Stimulated activated CD4-positive, alpha-beta T cell treated with anti-CD3 and anti-CD28 coated beads, TNF-alpha, amount 100 ng/mL, for 24 hours (primary cell): ENCODE measurements around the gene SHC4.
A peak's percentile ranks its signal among the peaks of the same experiment; 100 is the strongest.
"Not testable (repeated sequence)": the region's sequence is repeated elsewhere in the genome, so short reads cannot be mapped to it uniquely, and the experiment has no call there.

ENCODE experiments used
- DNase-seq, 3 experiments: peaks; one replicate each; pipeline ENCODE4 v3.0.0-alpha.2; 2020; ENCODE audit warnings: low read depth in 3 of 3

SHC4 gene

DNA sequence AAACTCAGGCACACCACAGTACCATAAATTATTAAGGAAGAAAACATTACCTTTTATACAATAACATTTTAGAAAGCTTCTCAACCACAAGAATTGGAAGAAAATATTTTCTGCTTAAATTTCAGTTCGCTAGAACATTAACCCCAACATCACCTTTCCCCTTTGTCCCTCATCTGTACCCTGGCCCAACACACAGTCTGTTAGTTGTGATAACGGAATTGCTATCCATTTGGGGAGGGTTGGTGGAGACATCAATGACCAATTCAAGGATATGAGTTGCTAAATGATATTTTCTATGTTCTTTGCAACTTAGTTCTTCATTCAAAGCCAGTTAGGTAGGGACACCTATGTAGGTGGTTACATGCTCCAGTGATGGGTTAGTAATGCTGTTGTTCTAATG is 80.0 kb downstream of the SHC4 start:
- no peak for DNase-seq

DNA sequence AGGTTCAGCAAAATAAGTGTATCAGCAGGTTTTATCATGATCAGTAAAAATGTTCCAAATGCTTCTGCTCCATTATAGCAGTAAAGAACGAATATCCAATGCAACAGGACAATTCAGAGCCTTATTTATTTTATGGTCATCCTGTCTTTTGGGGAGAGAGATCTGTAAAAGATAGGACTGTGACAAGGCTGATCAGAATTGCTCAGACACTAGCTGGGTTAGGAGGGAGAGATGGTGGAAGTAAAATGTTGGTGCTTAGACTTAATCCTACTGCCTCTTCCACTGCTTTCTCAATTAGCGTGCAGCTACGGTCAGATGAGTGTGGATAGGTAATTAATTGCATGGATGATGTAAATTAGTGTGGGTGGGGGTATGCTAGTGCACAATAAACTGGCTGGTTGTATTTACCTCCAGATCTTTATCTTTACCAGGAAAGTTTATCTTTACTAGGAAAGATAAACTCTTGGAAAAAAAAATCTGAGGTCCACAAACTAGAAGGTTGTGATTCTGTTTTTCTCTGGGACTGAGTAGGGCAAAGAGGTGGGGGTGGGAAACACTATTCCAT is 83.6 kb downstream of the SHC4 start:
- DNase-seq: no peak

DNA sequence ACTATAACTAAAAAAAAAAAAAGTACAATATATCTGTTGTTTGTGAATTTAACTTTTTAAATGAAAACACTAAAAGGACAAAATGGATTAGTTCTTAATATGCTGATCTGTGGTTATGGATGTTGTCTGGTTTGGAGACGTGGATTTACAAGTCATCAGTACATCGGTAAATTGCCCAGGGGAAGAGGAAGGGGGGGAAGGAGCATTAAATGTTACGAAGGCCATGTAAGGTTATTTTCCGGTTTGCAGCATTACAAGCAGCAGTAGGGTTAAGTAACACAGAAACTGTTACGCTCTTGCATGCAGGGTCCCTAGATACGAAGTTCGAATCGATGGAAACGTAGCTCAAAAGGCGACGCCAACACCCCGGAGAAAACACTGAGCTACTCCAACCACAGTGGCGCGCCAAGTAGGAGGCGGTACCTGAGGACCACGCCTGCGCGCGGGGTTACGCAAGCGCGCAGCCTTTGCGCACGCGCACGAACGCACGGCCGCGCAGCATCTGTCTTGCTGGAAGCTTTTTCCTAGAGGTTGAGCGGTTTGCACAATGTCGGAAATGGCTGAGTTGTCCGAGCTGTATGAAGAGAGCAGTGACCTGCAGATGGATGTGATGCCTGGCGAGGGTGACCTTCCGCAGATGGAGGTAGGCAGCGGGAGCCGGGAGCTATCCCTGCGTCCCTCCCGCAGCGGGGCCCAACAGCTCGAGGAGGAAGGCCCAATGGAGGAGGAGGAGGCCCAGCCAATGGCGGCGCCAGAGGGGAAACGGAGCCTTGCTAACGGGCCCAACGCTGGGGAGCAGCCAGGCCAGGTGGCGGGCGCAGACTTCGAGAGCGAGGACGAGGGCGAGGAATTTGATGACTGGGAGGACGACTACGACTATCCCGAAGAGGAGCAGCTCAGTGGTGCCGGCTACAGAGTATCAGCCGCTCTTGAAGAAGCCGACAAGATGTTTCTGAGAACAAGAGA is 85.8 kb downstream of the SHC4 start, which contains the start of gene EID1:
EID1 (plus strand) TSS at position 505 of the 966 bp plus-strand sequence; CDS start at position 548, 43 bp downstream.
- peak; percentile 81 to 92 (median 88) for DNase-seq

DNA sequence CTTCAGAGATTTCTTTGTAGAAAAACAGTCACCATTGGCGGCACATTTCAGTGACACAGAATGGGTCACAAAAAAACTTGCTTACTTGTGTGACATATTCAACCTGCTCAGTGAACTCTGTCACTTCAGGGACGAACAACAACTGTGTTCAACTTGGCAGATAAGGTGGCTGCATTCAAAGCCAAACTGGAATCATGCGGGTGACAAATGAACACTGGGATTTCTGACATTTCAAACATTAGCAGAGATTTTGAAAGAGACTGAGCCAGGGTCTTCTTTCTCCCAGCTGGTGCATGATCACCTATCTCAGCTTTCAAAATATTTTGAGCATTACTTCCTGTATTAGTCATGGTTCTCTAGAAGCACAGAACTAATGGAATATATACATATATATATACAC is 87.7 kb downstream of the SHC4 start:
- no peak for DNase-seq

DNA sequence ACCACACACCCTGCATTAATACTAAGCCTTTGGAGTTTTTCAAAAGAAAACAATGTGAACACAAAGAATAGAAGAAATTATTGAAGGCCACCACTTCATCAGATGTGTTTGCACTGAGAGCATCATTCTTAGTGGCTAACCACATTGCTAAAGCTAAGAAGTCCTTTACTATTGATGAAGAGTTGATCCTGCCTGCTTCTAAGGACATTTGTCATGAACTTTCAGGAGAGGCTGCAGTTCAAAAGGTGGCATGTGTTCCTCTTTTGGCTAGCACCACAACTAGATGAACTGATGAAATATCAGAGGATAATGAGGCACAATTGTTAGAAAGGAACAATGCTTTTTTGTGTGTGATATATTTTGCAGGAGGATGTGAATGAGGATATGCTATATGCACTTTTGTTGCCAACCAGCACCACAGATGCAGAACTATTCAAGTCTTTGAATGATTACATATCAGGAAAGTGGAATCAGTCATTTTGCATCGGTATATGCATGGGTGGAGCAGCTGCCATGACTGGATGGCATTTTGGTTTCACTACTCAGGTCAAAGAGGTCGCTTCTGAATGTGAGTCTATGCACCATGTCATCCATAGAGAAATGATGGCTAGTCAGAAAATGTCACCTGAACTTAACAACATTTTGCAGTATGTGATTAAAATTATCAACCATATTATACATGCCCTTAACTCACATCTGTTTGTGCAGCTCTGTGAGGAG is 88.3 kb downstream of the SHC4 start:
- no peak for DNase-seq

DNA sequence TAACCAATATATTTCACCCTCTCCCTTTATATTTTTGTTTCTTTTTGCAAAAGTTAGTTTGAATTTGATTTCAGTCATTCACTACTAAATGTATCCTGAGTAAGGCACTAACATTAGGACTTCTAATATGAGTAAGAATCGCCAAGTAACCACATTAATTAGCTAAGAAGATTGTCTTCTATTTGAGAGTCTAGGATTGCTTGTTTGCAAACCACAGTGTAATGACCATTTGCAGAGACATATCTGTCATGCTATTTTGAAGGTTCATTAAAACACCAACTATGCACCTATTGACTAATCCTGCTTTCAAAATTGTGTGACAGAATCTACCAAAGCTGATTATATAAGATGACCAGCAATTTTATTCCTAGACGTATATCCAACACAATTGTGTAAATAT is 91.1 kb downstream of the SHC4 start:
- no peak for DNase-seq

DNA sequence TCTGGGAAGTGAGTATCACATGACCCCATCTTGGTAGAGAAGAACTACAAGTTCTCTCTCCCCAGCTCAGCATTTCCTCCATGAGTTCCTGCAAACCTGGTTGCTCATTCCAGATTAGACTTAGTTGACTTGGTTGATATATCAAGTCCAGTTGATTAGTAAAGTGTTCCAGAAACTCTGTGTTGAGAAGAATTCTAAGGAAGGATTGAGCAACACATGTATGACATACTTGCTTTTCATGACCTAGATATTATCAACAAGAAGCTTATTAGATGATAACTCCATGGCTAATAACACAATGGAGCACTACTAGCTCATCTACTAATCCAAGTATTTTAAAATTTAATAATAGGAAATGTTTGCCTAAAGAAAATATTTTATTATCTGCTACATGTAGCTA is 92.2 kb downstream of the SHC4 start:
- no peak for DNase-seq

DNA sequence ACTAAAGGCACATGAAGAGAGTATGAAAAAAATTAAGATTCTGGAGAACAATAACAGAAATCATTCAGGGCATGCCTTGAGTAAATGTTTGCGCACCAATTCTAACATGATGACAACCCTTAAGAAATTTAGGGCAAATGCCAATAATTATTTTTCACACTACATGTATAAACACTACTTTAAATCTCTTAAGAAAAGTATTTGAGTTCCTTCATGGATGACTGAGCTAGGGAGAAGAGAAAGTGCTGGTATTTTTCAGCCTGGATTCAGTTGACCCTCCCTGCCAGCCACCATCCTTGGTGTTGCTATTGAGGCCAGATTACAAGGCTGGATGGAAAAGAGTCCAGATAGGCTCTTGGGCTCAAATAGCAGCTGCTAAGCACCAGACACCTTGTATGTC is 93.8 kb downstream of the SHC4 start:
- no peak for DNase-seq

DNA sequence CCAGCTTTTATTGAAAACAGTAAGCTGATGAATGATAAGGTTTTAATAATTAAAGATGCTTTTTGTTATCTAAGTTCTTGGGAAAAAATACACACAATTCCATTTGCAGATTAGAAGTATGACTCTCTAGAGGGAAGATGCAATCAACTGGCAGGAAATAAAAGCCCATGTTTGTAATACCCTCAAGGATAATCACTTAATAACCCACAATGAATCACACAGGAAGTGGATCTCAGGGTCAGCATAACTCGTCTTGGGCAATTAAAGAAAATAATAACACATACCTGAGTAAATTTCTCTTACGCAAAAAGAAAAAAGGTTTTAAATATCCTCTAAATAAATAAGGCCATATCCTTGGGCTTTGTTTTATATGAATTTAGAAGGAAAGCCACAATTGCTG is 95.2 kb downstream of the SHC4 start:
- DNase-seq: no peak

DNA sequence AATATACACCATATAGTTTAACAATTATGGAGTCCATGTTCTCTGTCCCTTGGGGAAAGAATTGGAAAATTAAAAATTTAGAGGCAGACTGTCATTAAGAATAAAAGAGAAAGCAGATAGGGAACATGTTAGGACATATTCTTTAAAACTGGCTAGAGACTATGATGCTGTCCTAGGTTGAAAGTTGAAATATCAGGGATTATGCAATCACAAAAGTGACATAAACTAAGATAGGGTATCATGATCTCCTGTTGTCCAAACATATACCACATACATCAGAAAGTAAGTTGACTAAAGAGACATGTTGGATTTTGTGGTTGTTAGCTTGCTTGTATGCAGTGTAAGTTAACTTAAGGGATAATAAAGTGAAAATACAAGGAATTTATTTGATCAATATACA is 95.7 kb downstream of the SHC4 start:
- DNase-seq: no peak

DNA sequence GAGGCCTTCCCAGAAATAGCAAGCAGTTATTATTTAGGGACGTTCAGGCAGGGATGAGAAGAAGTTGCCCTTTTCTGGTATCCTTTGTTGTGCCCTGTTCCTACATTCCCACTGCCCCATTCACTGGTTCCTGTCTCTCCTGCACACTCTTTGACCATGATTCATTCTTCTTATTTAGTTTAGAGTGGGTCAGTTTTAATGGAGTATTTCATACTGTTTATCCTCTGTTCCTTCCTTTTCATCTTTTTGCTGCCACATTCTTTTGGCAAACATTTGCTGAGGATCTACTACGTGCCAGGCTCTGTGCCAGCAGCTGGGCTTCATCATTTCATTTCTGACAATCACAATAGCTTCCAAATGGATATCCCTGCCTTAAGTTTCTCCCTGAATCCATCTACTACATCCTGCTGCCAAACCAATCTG is 97.6 kb downstream of the SHC4 start:
- no peak for DNase-seq

DNA sequence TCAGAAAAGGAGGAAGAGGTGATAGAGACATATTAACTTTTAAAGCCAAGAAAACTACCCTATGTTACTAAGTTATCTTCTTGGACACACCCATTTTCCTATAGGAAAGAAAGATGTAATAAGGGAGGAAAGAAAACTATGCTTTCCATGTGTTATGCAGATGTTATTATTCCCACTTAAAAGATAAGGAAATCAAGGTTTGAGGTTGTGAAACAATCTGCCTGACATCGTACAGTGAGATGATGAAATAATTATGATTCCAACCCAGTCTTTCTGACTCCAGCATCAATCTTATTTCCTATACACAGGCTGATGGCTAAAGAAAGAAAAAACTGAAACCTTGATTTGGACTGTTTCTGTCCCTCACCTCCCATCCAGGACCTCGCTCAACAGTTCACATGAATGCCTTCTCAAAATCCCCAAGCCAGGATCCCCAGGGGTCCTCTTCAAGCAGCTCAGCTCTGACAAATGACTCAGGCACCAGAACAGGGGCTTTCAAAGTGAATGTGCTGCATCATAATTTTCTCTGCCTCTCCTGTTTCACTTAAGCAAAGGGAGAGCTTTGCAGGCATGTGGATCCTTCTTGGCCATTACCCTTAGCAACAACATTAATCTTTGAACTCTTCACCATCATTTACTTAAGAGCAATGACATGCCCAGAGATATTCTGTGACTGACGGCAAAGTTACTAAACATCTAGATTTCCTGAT is 98.2 kb downstream of the SHC4 start:
- DNase-seq: no peak

DNA sequence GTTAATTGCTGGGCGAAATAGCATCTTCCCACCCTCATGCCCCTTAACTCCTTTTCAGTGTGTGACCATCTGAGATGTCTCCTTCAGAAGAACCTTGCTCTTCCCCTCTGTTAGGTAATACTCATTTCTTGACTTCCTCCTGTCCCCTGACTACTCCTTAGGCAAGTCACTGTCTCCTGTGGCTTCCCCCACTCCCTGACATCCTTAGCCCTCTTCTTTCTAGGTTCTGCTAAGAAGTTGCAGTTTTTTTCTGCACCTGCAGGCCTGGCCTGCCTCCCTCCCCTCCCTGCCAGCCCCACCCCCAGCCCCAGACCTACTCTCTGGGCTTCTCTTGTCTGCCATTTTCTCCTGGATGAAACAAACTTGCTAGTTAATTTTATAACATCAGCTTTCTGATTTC is 101.0 kb downstream of the SHC4 start:
- no peak for DNase-seq

DNA sequence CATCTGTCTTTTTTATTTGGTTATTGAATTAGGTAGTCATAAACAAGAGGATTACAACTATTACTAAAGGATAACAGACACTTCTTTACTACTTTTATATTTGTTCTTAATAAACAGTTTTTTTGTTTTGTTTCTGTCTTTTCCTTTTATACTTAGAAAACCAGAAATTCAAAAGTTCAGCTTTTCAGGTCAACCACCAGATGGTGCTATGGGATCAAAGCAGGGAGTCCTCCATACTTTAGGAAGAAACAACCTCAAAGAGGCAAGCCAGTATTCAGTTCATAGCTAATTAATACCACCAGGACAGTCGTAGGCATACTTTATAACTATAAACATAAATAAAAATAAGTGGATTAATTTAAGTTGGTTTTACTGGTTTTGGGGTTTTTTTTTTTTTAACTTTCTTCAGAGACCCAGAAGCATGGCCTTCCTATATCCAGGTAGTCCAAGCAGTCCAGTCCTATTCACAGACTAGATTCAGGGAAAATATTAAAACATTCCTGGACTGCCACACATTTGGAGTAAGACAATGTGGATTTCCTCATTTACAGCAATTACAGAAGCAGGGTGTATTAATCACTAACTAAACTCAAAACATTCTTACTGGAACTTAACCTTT is 101.8 kb downstream of the SHC4 start:
- DNase-seq: peak in 2 of 3 experiments; percentile 3 to 29

DNA sequence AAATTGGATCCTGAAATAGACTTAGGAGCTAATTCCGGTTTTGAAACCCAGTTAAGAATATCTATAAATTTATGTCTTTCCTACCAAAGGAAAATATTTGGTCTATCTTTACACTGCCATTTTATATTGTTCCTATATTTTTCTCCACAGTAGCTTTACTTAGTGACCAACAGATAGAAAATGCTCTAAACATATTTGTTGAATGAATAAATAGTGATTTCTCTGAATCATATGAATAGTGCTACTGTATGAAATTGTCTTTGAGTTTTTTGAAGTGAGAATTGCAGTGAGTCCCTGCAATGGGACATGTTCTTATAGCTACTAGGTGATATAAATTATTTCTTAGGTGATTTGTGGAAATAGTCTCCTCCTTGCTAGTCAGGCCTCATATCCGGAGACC is 104.3 kb downstream of the SHC4 start:
- DNase-seq: no peak

DNA sequence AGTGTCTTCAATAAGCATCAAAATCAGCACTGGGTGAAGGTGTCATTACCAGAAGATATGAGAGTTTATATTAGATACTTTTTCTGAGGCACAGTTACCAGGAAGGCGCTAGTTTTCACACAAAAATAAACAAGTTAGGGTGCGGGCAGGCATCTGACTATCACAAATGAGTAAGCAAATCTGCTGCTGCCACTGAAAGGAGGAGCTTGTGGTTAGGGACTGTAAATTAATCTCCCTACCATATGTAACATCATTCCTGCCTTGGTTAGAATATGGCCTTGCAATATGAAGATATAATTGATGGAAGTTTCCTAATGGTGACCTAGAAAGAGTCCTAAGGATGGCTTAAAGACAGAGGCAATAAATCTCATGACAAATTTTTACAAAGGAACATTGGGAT is 105.3 kb downstream of the SHC4 start:
- no peak for DNase-seq

DNA sequence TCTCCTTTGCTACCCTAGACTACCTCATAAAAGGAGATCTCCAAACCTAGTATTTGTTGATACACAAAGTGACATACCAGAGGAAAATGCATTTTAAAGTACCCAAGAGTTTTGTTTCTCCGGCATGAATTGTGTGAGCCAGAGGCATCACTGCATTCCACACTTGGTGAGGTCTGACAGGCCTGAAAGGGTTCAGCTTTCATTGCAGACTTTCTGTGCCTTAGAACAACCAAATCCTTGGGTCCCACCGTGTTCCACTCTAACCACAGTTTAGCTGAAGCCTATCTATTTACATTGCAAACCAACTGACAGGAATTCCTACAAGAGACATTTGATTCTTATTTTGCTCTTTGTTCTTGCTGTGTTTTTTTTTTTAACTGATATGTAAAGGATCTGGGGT is 106.8 kb downstream of the SHC4 start:
- no peak for DNase-seq

DNA sequence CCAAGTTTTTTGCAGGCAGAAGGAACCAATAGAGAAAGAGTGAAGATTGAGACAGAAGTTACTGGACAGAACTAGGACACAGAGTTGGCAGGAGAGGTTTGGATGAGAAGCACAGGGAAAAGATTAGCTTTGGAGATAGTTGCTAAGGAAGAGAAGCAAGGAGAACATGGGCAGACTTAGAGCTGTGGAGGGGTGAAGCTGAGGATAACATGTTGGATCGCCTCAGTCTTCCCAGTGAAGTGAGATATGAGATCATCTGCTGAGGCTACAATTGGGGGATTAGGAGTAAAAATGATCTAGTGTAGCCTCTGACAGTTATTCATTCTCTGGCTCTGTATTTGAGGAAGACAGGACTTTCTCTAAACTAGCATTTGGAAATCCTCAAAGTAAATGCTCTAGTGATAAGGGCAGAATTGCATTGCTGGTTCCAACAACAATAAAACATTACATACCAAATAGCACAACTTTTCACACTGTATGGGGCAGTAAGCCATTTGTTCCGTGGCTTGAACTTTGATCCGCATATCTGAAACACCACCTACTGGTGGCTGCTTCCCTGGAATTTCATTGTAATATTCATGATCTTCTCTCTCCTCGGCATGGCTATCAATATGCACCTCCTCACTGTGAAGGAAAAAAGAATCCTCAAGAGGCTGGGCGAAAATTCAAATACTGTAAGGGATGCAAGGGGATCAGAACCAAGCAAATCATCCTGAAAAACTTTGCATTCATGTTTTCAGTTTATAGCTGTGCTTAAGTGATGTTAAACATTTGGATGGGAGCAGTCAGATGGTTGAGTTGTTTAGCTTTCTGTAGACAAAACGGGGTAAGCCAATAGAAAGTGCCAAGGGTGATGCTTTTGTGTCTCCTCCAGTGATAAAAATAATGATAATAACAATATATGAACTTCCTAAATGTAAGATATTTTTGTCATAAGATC is 107.9 kb downstream of the SHC4 start:
- no peak for DNase-seq

DNA sequence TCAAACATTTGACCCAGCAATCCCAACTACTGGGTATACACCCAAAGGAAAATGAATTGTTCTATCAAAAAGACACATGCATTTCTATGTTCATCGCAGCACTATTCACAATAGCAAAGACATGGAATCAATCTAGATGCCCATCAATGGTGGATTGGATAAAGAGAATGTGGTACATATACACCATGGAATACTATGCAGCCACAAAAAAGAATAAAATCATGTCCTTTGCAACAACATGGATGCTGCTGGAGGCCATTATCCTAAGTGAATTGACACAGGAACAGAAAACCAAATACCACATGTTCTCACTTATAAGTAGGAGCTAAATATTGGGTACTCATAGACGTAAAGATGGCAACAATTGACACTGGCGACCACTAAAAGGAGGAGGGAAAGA is 109.3 kb downstream of the SHC4 start:
- not testable (repeated sequence) for DNase-seq

DNA sequence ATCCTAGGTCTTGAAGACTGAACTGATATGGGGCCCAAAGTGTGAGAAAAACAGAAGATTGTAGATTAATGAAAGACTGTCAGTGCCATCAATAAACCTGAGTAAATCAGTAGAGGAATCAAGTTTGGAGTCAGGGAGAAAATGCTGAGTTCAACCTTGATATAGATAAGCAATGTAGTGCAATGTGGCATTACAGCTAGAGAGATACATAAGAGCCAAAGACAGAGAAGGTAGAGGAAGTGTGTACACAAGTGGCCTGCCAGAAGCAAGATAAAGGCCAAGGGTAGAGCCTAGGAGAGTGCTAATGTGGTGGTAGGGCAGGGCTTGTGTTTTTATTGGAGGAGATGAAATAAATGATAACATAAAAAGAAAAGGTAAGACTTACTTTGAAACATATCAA is 111.8 kb downstream of the SHC4 start:
- no peak for DNase-seq
